ENCODE measurements around the gene LAMTOR5.

DNA sequence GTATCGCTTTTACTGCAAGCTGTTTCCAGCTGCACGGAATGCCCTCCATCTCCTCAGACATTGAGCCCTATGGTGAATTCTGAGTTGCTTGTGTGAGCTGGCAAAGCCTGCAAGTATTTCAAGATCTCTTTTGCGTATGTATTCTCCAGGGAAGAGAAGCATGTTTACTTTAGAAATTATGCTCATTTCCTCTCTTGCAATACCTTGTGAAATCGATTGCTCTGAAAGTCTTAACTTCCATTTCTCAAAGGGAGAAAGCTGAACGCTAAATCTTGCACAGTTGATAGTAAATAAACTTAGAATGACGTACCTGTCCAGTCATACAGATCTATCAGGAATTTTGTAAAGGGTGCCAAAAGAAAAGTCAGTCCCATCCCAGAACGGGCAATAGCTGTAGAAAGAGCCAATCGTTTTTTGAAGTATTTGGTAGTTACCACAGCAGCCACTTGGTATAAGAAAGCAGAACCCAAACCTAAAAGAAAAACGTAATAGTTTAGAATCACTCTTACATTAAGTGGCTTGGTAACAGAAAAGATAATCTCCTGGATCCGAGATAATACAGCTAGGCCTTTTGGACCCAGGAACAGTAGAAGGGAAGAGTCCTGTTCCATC lies 26.7 kb downstream of the LAMTOR5 start:
- TF ChIP-seq RAD21 (IDR thresholded peaks at IDR 0.05; ENCODE audit: low read depth) (no peak), TCF12 (IDR thresholded peaks at IDR 0.05; ENCODE audit: low read depth) (no peak), EP300 (IDR thresholded peaks at IDR 0.05; ENCODE audit: borderline replicate concordance) (no peak), CREB1 (IDR thresholded peaks at IDR 0.05; ENCODE audit: low read depth) (no peak), YY1 (IDR thresholded peaks at IDR 0.05; ENCODE audit: low read depth) (no peak), TAF1 (IDR thresholded peaks at IDR 0.05; ENCODE audit: low read depth) (no peak), FOXM1 (IDR thresholded peaks at IDR 0.05; ENCODE audit: borderline replicate concordance, low read depth) (no peak), ZBTB7A (IDR thresholded peaks at IDR 0.05; ENCODE audit: low read depth) (no peak), NFIC (IDR thresholded peaks at IDR 0.05) (no peak), CEBPB (IDR thresholded peaks at IDR 0.05) (no peak)
- TF ChIP-seq, protein P1, sequence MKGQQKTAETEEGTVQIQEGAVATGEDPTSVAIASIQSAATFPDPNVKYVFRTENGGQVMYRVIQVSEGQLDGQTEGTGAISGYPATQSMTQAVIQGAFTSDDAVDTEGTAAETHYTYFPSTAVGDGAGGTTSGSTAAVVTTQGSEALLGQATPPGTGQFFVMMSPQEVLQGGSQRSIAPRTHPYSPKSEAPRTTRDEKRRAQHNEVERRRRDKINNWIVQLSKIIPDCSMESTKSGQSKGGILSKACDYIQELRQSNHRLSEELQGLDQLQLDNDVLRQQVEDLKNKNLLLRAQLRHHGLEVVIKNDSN (IDR thresholded peaks at IDR 0.05), result no peak
- TF ChIP-seq, protein P2, sequence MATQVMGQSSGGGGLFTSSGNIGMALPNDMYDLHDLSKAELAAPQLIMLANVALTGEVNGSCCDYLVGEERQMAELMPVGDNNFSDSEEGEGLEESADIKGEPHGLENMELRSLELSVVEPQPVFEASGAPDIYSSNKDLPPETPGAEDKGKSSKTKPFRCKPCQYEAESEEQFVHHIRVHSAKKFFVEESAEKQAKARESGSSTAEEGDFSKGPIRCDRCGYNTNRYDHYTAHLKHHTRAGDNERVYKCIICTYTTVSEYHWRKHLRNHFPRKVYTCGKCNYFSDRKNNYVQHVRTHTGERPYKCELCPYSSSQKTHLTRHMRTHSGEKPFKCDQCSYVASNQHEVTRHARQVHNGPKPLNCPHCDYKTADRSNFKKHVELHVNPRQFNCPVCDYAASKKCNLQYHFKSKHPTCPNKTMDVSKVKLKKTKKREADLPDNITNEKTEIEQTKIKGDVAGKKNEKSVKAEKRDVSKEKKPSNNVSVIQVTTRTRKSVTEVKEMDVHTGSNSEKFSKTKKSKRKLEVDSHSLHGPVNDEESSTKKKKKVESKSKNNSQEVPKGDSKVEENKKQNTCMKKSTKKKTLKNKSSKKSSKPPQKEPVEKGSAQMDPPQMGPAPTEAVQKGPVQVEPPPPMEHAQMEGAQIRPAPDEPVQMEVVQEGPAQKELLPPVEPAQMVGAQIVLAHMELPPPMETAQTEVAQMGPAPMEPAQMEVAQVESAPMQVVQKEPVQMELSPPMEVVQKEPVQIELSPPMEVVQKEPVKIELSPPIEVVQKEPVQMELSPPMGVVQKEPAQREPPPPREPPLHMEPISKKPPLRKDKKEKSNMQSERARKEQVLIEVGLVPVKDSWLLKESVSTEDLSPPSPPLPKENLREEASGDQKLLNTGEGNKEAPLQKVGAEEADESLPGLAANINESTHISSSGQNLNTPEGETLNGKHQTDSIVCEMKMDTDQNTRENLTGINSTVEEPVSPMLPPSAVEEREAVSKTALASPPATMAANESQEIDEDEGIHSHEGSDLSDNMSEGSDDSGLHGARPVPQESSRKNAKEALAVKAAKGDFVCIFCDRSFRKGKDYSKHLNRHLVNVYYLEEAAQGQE (IDR thresholded peaks at IDR 0.05; ENCODE audit: low read depth), result no peak
- TF ChIP-seq, protein P3, sequence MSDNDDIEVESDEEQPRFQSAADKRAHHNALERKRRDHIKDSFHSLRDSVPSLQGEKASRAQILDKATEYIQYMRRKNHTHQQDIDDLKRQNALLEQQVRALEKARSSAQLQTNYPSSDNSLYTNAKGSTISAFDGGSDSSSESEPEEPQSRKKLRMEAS (IDR thresholded peaks at IDR 0.05), result no peak

Data from Ishikawa (cell line).